KOPT-K1 (cell line): Measurements from ENCODE around the gene STIM1.

ENCODE experiments used
- H3K27ac ChIP-seq: fragments of 200-600 bp; sonication (generic); 2 replicates; pipeline ENCODE4 v1.5.1; 2016; ENCODE audit warnings: antibody characterized with exemption, mild to moderate bottlenecking, low read depth, low read length; ENCODE audit not compliant: poor library complexity, severe bottlenecking
- H3K36me3 ChIP-seq: fragments of 200-600 bp; sonication (generic); 2 replicates; pipeline ENCODE4 v1.5.1; 2017; ENCODE audit warnings: antibody characterized with exemption, mild to moderate bottlenecking, low read length, moderate library complexity; ENCODE audit not compliant: insufficient read depth
- H3K9me3 ChIP-seq: fragments of 200-600 bp; sonication (generic); 2 replicates; pipeline ENCODE4 v1.5.1; 2017; ENCODE audit warnings: antibody characterized with exemption, low read length, mild to moderate bottlenecking; ENCODE audit not compliant: insufficient read depth, poor library complexity, severe bottlenecking

The STIM1 gene

DNA sequence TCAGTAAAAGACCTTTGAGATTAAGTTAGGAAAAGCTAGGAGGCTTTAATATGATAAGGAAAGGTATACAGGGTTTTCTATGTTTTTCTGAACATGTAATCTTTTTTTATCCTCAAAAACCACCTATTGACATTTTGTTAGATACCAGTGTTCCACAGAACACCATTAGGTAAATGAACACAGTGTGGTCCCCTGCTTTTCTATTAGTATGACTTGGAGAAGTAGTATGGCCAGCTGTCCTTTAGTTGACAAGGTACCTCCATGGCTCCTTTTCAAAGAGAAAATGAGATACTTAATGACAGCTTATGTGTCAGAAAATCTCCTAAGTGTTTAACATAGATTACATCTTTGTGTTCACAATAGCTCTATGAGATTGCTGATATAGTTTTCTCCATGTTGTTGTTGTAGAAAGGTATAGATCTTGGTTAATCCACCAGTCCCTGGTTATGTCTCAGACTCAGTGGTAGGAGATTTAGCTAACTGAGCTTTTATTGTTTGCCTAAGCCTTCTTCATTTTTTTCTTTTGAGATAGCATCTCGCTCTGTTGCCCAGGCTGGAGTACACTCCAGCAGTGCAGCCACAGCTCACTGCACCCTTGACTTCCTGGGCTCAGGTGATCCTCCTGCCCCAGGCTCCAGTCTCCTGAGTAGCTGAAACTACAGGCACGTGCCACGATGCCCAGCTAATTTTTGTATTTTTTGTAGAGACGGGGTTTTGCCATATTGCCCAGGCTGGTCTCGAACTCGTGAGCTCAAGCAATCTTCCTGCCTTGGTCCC lies 46.0 kb downstream of the STIM1 start:
- Histone ChIP-seq H3K27ac (peak overlapping the region; percentile 3), H3K36me3 (no peaks in the 10 kb centered on the region), H3K9me3 (no peaks in the 10 kb centered on the region)

- Histone ChIP-seq H3K36me3 (no peaks in the 10 kb centered on the region), H3K27ac (no peak overlapping the region), H3K9me3 (no peaks in the 10 kb centered on the region)
Measured at GRCh38 chr11:3902441-3902840, 47.0 kb downstream of the STIM1 start.

GRCh38 chr11:3903207-3903896 lies 47.9 kb downstream of the STIM1 start:
- no peaks in the 10 kb centered on the region for H3K9me3 ChIP-seq
- no peaks in the 10 kb centered on the region for H3K36me3 ChIP-seq
- peak overlapping the region; percentile 36 for H3K27ac ChIP-seq

- Histone ChIP-seq H3K27ac (peak overlapping the region; percentile 10), H3K9me3 (no peaks in the 10 kb centered on the region), H3K36me3 (no peaks in the 10 kb centered on the region; the same call in 1 of the 2 replicates)
Measured at GRCh38 chr11:3904228-3904627, 48.8 kb downstream of the STIM1 start.

DNA sequence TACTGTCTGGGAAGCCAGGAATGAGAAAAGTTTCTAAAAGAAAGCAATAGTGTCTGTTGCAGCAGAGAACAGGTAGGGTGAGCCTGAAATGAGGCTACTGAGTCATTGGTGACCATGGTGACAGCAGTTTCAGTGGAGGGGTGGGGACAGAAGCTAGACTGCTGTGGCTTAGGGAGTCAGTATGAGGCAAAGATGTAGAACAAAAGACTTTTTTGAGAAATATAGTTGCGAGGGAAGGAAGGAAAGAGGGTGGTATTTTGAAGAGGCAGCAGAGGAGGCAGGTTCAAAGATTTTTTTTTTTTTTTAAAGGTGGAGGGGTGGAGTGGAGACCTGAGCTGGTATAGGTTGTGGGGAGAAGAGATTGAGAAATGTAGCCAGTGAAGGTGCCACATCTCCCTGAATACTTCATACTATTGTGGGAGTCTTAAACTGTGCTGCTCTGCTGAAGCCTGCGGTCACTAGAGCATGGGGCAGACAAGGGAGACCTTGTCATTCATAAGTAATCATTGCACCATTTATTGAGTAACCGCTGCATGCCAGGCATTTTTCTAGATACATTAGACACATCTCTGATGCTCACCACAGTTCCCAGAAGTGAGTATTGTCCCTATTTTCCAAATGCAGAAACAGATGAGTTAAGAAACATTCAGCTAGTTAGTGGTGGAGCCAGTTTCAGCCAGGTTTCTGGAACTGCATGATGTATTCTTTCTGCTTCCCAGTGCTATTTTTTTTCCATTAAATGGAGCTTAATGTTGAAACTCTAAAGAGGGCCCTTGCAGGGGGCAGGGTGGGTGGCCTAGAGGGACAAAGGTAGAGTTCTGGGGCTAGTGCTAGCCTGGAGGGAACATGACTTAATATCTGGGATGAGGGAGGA lies 49.9 kb downstream of the STIM1 start:
- Histone ChIP-seq H3K36me3 (no peaks in the 10 kb centered on the region; the same call in 1 of the 2 replicates), H3K9me3 (no peaks in the 10 kb centered on the region), H3K27ac (peak overlapping the region; percentile 53)

DNA sequence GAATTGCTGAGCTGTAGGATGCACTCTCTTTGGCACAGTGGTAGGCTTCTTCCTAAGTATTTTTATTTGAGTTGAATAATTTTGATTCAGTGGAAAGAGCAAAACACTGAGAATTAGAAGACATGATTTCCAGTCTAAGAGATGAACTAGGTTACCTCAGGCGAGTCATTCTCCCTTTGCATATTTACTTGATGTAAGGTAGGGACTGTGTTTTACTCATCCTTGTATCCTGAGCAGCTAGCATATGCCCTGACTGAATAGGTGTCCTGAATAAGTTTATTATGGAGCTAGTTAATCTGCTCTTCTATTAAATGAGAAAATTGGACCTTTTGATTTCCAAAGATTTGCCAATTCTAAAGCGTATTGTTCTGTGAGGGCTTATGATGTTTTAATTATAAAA lies 50.7 kb downstream of the STIM1 start:
- Histone ChIP-seq H3K36me3 (no peaks in the 10 kb centered on the region; the same call in 1 of the 2 replicates), H3K9me3 (no peaks in the 10 kb centered on the region), H3K27ac (peak overlapping the region; percentile 53)

DNA sequence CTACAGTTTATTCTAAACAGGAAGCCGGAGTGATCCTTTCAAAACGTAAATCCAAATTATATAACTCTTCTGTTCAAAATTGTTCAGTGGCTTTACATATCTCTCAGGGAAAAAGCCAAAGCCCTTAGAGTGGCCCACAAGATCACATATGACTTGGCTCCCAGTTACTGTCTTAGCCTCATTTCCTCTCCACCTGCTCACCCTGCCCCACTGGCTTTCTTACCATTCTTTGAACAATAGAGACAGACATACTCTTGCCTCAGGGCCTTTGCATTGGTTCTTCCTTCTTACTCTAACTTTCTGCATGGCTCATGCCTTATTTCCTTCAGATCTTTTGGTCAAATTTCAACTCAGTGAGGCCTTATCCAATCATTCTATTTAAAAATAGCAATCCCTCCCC lies 52.1 kb downstream of the STIM1 start:
- no peaks in the 10 kb centered on the region; the same call in 1 of the 2 replicates for H3K36me3 ChIP-seq
- no peaks in the 10 kb centered on the region for H3K9me3 ChIP-seq
- H3K27ac ChIP-seq = peak overlapping the region; percentile 53

- H3K27ac ChIP-seq = no peak overlapping the region
- no peaks in the 10 kb centered on the region; the same call in 1 of the 2 replicates for H3K36me3 ChIP-seq
- H3K9me3 ChIP-seq = no peaks in the 10 kb centered on the region
Measured at GRCh38 chr11:3909901-3910300, 54.4 kb downstream of the STIM1 start.

DNA sequence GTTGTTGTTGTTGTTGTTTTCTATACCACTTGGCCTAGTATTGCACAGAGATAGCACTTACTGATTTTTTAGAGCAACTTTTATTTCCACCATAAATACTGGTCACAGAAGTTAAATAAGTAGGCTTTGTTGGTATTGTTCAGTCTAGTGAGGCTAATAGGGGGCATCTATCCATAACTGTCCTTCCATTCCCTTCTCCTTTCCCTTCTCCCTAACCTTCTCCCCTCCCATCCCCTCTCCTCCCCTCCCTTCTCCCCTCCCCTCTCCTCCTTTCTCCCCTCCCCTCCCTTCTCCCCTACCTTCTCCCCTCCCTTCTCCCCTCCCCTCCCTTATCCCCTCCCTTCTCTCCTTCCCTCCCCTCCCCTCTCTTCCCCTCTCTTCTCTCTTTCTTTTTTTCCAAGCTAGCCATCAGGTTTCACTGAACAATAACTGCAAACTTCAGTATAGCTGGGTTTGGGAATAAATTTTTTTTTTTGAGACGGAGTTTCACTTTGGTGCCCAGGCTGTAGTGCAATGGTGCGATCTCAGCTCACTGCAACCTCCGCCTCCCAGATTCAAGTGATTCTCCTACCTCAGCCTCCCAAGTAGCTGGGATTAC lies 56.5 kb downstream of the STIM1 start:
- H3K9me3 ChIP-seq = no peaks in the 10 kb centered on the region
- H3K36me3 ChIP-seq = no peaks in the 10 kb centered on the region; the same call in 1 of the 2 replicates
- peak overlapping the region; percentile 21 for H3K27ac ChIP-seq

DNA sequence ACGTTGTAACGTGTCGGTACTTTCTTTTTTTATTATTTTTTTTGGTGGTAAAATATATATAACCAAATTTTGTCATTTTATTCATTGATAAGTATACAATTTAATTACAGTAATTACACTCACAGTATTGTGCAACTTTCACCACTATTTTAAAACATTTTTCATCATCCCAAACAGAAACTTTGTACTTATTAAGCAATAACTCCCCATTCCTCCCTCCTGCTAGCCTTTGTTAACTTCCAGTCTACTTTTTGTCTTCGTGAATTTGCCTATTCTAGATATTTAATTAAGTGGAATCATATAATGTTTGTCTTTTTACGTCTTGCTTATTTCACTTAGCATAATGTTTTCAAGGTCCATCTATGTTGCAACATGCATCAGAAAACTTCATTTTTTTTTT lies 58.5 kb downstream of the STIM1 start:
- H3K9me3 ChIP-seq = no peaks in the 10 kb centered on the region
- no peak overlapping the region for H3K27ac ChIP-seq
- no peaks in the 10 kb centered on the region for H3K36me3 ChIP-seq

GRCh38 chr11:3914805-3915204 lies 59.3 kb downstream of the STIM1 start:
- Histone ChIP-seq H3K9me3 (no peaks in the 10 kb centered on the region), H3K27ac (no peak overlapping the region), H3K36me3 (no peaks in the 10 kb centered on the region)

GRCh38 chr11:3916962-3917361 lies 61.5 kb downstream of the STIM1 start:
- Histone ChIP-seq H3K36me3 (no peaks in the 10 kb centered on the region; the same call in 1 of the 2 replicates), H3K27ac (no peak overlapping the region), H3K9me3 (peaks cover 4% of the 10 kb centered on the region)

DNA sequence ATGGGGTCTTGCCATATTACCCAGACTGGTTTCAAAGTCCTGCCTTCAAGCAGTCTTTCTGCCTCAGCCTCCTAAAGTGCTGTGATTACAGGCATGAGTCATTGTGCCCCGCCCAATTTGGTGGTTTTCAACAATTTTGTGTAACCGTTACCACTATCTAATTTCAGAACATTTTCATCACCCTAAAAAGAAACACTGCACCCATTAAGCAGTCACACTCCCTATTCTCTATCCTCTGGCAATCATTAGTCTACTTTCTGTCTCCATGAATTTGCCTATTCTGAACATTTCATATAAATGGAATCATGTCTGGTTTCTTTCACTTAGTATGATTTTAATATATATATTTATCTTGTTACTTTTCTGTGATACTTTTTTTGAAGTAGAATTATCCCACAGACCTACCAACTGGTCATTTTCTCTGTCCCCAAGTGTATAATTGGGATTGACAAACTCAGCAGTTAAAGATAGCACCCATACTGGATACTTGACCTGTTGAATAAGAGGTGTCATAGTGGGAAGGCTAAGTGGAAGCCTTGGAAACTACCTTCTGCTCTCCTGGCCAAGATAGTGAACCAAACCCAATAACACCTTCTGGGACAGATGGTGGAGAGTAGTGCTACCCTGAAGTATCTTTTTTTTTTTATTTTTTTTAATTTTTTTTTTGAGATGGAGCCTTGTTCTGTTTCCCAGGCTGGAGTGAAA lies 64.8 kb downstream of the STIM1 start:
- Histone ChIP-seq H3K9me3 (peaks cover 10% of the 10 kb centered on the region), H3K27ac (peak overlapping the region; percentile 20), H3K36me3 (no peaks in the 10 kb centered on the region; the same call in 1 of the 2 replicates)

DNA sequence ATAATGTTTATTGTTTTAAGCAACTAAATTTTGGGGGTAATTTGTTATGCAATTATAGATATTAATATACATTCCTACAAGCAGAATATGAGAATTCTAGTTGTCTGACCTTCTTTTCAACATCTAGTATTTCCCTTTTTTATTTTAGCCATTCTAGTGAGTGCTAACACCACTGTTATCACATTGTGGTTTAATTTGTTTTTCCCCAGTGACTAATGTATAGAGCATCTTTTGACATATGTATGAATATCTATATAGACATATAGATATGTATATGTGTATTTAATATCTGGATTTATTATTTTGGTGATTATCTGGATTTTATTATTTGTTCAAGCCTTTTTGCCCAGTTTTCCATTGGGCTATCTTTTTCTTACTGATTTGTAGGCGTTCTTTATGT lies 66.6 kb downstream of the STIM1 start:
- no peaks in the 10 kb centered on the region; the same call in 1 of the 2 replicates for H3K36me3 ChIP-seq
- no peak overlapping the region for H3K27ac ChIP-seq
- peaks cover 10% of the 10 kb centered on the region for H3K9me3 ChIP-seq
